GM18517 (cell line): ENCODE measurements around the gene IFNGR1.

Source experiments
- ATAC-seq: cut with Tn5 transposase; IDR thresholded peaks from one replicate; pipeline ENCODE4 v1.9.1; 2021; ENCODE audit warnings: mild to moderate bottlenecking, moderate library complexity; ENCODE audit not compliant: unreplicated experiment

The IFNGR1 gene

GRCh38 chr6:137156650-137157049 is 62.5 kb downstream of the IFNGR1 start:
- ATAC-seq: no peak

- no peak for ATAC-seq
These were observed 63.4 kb downstream of the IFNGR1 start for GRCh38 chr6:137155830-137156229.

DNA sequence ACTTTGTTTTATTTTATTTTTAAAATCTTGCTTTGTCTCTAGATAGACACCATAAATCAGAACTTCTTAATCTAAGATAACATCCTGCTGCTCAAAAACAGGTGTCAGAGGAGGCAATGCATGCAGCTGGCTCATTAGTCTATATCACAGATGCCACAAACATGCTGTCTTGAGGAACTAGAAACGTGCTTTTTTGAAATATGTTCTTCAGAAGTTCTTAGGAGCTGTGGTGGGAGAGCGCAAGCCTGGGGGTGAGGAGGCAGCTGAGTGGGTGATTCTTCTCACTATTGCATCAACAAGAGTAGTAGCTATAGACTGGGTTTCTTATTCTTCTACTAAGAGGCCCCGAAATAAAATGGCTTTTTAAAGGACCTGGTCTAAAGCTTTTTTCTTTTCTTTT is 69.1 kb downstream of the IFNGR1 start:
- ATAC-seq: no peak

- ATAC-seq: no peak
These were observed 70.2 kb downstream of the IFNGR1 start for GRCh38 chr6:137149035-137149393.

- no peak for ATAC-seq
These were observed 70.7 kb downstream of the IFNGR1 start for GRCh38 chr6:137148306-137149034.
